CD4-positive, alpha-beta T cell treated with Interleukin-17A for 4 hours (primary cell): ENCODE data around the gene ARF1.

Source experiments
- DNase-seq: peaks from one replicate; pipeline ENCODE4 v3.0.0-alpha.2; 2020; ENCODE audit warnings: mixed read lengths

The ARF1 gene

DNA sequence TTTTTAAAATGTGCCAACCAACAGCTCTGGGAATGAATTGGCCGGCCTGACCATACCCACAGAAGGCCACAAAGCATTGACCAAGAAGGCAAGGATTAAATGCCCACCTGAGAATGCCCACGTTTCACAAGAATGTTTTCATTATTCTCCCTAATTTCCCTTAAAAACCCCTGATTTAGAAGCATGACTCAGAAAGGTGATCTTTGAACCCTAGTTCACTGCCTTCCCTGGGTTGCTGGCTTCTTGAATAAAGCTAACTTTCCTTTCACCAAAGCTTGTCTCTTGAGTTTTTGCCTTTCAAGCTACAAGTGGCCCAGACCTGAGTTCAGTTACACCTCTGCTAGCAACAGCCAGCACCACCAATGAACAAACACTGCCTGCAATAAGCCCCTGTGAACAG, 41.0 kb downstream of the ARF1 start:
- no peak for DNase-seq

DNA sequence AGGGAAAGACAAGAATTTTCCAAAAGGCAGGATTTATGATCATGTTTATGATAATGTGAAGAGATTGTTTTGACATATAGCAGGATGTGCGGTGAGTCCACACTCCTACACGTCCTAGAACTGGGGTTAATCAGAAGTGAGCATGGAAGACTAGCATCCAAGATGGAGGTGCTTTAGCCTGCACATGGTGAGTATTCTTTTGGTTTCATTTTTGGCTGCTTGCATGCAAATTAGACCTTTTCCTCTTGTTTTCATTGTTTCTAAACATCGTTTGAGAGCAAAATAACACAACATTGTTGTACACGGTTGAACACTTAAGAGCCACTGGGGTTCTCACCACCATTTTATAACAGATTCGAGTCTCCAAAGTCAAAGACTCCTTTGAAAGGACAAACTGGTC, 42.7 kb downstream of the ARF1 start:
- DNase-seq: no peak

DNA sequence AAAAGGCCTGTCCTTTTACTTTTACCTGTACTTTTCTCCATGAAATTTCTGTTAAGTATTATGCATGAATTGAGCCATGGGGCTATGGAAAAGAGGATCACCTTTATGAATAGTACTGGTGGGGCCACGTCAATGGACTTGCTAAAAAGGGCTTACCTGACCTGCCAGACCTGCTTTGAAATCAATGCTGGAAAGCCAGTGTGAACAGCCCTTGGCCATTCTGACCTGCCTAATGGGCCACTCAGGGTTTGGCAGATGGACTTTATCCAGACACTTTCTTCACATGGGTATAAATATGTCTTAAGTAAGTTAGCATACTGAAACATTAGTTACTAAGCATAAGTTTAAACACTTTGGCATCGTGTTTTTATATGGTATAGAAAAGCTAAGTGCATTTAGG, 49.3 kb downstream of the ARF1 start:
- no peak for DNase-seq

DNA sequence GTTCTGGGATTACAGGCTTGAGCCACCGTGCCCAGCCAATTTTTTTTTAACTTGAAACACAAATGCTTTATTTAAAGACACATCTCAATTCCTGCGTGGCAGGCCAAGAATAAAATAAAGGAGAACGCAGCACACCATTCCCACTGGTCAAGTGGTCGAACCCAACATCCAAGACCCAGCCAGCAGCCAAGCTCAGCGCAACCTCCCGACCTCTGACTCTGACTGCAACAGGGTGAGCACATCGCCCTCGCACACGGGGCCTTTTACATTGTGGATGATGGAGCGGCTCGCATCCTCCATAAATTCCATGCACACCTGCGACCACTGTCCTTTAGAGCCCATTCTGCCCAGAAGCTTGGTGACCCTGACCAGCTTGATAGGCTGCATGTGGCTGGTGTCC, 52.1 kb downstream of the ARF1 start:
- no peak for DNase-seq

DNA sequence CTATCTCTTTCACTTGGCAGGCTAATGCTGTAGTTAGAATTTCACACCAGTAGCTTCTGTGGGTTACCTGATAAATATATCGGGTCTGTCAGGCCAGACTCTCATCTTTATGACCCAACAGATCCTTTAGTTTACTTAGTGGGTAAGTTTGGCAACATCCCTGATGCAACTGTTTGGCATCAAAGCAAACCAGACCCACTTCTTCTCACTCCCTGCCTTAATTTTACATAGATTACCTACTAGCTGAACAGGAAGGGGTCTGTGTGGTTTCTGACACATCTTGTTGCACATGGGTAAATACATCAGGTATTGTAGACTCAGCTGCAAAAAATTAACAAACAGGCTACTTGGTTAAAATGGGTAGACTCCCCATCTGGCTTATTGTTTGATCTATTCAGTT, 54.4 kb downstream of the ARF1 start:
- no peak for DNase-seq

DNA sequence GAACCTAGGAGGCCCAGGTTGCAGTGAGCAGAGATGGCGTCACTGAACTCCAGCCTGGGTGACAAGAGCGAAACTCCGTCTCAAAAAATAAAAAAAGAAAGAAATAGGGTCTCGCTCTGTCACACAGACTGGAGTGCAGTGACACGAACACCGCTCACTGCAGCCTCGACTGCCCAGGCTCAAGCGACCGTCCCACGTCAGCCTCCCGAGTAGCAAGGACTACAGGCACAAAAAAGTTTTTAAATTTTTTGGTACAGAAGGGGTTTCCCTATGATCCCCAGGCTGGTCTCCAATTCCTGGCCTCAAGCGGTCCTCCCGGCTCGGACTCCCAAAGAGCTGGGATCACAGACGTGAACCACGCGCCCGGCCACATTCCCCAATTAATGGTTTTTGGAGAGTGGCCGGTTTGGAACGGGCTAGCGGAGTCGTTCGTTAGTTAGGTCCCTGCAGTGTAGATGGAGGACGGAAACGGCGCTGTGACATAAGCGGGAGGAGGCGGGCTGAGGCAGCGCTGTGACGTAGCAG, 57.0 kb downstream of the ARF1 start:
- DNase-seq: no peak

DNA sequence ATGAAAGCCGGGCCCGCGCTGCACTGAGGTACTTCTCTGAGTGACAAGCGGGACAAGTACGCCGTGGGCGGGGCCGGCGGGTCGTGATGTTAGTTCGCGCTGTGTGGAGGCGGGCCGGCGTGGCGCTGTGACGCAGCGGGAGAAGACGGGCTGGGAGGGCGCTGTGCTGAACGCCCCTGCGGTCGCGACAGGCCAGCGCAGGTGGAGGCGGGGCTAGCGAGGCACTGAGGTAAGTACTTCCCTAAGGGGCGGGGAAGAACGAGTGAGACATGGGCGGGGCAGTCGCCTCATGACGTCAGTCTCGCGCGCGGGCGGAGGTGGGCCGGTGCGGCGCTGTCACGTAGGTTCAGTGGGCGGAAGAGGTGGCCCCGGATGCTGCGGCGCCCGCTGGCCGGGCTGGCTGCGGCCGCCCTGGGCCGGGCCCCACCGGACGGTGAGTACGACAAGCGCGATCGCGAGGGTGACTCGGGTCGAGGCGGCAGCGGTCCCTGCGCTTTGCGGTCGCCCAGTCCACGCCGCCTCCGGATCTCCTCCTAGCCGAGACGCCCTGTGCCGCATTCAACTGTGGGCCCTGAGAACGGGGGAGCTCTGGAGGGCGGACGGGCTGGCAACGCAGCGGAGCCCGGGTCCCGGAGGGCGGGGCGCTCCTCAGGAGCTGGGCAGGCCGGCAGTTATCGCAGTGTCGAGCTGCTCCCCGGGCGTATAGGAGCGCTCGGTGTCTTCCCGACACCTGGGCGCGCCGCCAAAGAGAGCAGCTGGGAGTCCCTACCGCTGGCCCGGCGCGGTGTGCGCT, 57.6 kb downstream of the ARF1 start, which contains the start of gene GUK1:
Gene GUK1, plus strand, starts transcription at position 349 of the 793 bp plus-strand sequence. Its CDS starts 24 bp downstream, at position 373.
- DNase-seq: peak; percentile 100

DNA sequence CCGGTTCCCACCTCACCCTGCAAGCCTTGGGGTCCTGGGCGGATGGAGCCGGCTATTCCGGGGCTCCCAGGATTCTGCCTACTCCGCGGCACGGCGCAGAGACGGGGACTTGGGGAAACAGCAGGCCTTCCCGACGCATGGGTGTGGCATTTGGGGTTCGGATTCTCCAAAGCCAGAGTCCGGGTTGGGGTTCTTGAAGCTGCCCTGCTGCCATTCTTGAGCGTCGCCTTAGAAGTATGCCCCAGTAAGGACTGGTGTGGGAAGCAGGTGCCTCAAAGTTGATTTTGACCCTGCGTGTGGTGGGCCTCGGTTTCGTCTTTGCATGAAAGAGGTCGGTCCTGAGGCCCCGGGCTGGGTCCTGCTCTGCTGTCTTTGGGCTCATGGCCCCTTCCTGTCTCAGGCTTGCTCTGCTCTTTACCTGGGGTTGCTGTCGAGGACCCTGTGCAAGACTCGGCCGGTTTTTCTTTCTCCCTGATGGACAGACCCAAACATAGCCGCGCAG, 58.3 kb downstream of the ARF1 start:
- DNase-seq: no peak

DNA sequence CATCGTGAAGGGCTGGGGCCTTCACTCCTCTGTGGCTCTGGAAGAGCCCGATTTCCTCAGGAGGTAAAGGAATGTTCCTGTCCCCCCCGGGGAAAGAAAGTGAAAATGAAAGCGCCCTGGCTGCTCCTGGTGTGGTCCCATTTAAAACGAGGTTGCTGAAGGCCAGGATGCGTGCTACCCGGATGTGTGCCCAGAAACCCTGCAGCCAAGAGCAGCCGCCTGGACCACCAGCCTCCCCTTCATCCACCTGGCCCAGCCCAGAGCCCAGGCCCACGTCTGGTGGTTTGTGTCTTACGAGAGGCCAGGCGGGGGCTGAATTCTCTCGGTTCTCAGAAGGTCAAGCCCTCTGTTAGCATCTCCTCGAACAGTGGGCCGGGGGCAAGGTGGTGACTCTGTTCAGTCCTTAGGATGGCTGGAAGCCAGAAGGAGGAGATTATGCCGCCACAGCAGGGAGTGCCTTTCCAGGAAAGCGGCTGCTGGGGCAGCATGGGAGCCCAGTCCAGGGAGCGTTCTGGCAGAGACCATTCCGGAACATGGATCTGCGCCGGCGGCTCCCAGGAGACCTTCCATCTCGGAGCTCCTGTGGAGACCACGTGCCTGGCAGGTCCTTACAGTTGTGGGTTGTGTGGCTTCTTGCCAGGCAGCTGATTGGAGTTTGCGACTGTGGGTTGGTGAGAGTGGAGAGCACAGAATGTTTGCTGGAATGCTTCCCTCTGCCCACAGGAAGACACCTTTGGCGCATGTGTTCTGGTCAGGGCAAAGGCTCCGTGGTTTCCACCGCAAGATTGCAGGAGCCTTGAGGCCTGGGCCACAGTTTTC, 58.9 kb downstream of the ARF1 start:
- DNase-seq: peak; percentile 32

DNA sequence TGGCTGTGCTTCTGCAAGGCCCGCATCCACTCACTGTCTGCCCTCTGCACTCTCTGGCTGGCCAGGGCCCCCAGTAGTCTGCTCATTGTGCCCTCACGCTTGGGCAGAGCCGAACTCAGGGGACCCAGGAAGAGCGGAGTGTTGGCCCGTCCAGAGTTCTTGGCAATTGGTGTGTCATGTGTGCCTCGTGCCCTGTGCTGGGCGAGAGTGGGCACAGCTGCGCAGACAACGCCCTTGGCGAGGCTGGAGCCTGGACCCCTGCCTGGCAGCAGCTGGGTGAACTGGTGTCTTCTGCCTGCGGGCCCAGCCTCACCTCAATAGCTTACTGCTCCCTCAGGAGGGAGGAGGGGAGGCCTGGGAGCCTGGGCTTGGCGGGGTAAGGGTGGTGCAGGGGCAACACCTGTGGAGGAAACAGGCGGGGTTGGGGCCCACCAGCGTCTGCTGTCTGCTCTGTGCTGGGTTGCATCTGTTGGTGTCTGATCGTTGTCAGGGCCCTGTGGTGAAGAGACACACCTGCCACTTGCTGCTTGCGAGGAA, 59.7 kb downstream of the ARF1 start:
- no peak for DNase-seq

DNA sequence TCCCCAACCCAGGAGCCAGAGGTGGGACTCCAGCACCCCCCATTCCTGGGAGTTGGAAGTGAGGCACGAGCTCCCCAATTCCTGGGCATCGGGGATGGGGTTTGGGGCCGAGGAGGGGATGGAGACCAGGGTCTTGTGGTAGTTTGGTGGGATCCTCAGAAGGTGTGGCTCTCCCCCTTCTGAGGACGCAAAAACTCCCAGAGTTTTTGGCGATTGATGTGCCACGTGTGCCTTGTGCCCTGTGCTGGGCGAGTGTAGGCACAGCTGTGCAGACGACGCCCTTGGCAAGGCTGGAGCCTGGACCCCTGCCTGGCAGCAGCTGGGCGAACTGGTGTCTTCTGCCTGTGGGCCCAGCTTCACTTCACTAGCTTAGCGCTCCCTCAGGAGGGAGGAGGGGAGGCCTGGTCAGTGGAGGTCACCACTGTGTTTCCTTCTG, 60.2 kb downstream of the ARF1 start:
- no peak for DNase-seq

DNA sequence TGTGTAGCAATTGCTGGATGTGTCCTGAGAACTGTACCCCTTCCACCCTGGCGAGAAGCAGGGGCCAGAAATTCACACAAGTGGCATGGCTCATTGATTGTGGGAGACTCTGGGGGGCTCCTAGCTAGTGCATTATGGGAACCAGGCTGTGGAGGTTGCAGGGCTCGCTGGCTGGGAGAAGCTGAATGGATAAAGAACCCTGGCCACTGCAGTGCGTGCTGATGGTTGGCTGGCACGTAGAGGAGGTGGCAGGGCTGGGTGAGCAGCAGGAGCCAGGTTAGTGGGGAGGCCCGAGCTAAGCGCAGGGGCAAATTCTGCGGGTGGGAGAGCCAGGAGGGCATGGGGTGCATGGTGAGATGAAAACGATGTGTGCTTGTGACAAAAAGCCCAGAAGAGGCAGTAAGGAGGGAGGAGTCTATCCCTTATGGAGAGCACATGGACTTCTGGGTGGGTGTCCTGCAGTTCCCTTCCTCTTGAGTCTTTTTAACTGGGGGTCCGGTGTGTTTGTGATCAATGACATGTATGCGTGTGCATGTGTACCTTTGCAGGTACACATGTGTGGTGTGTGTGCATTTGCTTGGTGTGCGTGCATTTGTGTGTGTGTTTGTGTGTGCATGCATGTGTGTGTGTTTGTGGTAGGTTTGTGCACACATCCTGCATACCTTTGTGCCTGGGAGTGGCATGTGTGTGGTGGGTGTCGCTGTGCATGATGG, 61.1 kb downstream of the ARF1 start:
- DNase-seq: no peak

DNA sequence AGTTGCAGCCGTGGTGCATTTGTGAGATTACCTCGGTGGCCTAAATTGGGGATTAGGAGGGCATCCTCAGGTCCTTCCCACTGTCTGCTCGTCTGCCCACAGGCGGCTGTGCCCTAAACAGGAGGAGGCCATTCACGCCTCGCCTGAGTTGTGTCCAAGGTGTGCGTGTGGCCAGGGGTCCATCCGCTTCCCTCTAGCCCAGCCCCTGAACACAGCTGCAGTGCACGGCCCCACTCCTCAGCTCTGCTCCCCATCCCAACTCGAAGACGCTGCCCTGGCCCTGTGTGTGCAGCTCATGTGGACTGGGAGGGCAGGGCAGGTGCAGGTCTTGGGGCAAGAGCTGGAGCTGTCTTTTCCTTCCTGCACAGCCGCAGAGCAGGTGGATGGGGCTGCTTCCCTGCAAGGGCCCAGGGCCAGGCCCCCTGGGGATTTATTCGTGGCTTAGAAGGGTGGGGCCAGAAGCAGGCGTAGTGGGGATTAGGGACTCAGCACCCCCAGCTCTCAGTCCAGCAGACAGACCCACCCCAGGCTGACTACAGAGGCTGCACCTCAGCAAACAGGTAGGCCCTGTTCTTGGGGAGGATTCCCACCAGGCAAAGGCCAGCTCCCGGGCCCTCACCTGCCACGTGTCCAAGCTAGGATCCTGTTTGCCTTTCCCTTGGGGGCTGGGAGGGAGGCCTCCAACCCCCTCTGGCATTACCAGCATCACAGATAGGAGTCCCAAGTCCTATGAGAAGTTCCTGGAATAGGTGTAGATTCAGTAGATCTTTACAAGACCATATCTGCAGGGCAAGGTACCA, 61.9 kb downstream of the ARF1 start:
- DNase-seq: no peak

DNA sequence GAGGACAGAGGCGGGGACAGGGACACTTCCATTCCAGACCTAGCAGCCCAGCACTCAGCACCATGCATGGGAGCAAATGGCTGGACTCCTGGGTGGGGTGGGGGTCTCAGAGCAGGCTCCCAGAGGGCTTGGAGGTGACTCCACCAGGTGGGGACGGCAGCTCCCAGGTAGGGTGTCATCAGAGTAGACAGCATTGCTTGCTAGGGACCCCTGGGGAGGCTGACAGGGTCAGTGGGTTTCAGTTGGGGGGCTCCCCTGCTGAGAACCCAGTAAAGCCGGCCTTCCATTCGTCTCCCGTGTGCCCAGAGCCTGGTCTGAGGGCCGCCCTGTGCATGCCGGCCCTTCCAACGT, 62.5 kb downstream of the ARF1 start:
- no peak for DNase-seq

DNA sequence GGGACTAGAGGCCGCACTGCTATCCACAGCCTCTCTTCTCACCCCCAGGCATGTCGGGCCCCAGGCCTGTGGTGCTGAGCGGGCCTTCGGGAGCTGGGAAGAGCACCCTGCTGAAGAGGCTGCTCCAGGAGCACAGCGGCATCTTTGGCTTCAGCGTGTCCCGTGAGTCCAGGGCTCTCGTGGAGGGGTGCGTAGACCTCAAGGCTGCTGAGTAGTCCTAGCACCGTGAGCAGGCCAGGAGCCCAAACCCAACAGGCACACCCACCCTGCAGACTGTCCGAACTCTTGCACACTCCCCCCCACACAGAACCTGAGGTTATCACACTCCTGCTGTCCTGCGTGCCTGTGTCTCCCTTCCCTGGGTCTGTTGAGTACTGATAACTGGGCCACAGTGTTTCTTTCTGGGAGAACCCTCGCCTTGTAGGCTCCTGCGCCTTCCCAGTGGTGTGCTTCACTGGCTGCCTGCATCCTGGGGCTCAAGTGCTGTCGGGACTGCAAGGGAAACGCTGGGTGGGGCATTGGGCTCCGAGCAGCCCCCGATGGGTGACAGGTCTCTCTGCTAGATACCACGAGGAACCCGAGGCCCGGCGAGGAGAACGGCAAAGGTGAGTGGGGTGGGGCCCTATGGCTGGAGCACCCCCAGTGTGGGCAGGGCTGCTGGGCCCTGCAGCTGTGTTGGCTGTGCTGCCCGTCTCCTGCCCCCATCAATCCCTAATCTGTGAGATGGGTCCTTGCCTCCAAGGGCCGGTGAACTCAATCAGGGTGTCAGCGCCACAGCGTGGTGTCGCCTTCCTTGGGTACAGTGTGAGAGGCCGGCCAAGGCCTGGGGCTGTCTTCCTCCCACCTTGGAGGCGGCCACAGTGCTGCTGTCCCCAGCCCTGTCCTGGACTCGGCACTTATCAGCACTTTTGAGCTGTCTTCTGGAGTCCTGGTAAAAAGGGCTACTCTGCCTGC, 63.2 kb downstream of the ARF1 start:
- DNase-seq: no peak

DNA sequence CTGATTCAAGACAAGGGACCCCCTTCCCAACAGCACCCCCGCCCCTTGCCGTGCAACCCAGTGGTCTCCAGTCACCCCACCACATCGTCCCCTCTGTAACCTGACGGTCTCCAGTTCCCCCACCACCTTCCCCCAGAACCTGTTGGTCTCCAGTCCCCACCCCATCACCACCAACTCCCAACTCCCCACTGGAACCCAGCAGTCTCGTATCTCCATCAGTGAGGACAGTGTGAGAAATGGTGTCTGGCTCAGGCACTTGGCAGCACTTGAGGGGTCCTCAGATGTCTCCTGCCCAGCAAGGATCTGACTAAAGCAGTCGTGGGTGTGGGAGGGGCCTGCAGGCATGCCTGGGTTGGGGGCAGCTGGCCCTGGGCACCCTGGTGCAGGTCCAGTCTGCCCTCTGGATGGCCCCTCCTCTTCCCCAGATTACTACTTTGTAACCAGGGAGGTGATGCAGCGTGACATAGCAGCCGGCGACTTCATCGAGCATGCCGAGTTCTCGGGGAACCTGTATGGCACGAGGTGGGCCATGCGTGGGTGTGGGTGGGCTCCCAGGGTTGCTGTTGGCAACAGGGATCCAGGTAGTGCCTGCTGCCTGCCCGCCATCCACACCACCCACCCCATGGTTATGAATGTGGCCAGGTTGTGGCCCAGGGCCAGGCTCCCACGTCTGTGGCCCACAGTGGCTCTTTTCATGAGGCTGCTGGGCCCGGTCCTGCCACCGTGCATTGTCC, 64.1 kb downstream of the ARF1 start:
- DNase-seq: no peak

DNA sequence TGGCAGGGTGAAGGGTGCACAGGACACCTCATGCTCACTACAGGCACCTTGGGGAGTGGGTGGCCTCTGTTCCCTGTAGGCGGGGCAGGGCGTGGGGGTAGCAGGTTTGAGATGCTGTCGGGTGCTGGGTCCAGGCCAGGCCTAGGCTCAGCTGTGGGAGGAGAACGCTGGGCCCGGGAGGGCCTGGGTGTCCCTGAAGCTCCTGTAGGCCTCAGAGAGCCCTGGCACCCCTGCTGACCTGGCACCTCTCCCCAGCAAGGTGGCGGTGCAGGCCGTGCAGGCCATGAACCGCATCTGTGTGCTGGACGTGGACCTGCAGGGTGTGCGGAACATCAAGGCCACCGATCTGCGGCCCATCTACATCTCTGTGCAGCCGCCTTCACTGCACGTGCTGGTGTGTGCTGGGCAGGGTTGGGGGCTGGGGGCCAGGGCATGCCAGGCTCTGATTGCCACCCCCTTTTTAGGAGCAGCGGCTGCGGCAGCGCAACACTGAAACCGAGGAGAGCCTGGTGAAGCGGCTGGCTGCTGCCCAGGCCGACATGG, 64.7 kb downstream of the ARF1 start:
- DNase-seq: no peak

DNA sequence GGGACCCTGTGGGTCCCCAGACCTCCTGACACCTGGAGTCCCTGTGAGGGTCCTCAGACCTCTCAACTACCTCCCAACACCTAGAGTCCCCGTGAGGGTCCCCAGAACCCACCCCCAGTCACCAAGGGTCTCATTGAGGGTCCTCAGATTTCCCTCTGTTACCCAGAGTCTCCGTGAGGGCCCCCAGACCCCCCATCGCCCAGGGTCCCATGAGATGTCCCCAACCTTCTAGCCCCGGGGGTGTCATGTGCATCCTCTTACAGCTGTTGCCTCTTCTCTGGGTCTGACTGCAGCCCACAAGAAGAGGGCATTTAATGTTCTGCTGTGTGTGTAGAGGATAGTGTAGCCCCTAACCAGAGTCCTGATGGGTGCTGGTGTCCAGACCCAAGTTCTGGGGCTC, 65.3 kb downstream of the ARF1 start:
- no peak for DNase-seq

DNA sequence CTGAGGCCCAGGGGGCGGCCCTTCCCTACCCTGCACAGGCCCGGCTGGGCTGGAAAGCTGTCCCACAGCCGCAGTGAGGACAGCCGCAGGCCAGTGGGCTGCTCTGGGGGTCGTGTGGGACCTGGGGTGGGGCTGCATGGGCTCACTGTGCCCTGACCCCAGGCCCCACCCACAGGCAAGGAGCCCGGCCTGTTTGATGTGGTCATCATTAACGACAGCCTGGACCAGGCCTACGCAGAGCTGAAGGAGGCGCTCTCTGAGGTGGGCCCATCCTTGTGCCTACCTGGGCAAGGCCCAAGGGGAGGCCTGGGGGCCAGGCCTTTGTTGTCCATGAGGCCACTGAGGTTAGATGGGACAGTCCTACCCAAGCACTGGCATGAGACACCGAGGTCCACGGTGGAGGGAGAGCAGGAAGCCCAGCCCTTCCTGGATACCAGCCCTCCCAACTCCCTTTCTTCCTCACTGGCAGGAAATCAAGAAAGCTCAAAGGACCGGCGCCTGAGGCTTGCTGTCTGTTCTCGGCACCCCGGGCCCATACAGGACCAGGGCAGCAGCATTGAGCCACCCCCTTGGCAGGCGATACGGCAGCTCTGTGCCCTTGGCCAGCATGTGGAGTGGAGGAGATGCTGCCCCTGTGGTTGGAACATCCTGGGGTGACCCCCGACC, 65.8 kb downstream of the ARF1 start:
- DNase-seq: peak; percentile 0
